GM21447 (cell line): Measurements from ENCODE around the gene SPINK13.
"Not testable (repeated sequence)": the region's sequence is repeated elsewhere in the genome, so short reads cannot be mapped to it uniquely, and the experiment has no call there.

Source experiments
- ATAC-seq: cut with Tn5 transposase; IDR thresholded peaks from one replicate; pipeline ENCODE4 v1.9.1; 2021; ENCODE audit not compliant: unreplicated experiment

SPINK13 gene, protein sequence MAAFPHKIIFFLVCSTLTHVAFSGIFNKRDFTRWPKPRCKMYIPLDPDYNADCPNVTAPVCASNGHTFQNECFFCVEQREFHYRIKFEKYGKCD

DNA sequence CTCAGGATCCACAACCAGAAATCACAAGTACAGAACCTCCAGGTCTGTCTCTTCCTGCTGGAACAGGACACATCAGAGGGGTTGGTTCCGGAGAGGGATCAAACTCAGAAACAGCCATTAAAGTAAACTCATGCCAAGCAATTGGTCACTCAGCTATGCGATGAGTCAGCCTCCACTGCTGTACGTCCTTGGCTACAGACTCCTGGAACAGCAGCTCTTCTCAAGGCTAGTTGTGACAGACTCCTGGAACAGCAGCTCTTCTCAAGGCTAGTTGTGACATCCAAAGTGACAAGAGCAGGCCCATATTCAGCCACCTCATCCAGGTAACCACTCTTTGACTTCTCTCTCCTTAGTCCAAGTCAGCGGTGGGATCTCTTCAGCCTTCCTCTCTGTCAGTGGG lies at the start of gene SPINK13:
TSS of gene SPINK13 (plus strand) at position 229 of the 400 bp plus-strand sequence. CDS start 1,279 bp downstream, outside the sequence.
- no peak for ATAC-seq

DNA sequence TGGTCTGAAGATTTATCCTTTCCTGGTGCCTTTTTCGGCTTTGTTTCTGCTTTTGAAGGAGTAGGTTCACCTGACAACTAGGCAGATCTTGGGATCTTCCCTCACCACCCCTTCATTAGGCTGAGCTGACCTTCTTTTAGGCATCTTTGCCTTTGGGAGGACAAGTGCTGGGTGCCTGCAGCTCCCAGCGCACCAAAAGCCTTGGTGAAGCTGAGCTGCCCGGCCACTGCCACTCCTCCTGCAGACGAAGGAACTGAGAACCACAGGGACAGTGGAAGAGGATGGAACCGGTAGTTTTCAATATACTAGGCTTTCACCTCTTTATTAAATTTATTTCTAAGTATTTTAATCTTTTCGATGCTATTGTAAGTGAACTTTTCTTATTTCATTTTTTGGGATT lies 47.1 kb upstream of the SPINK13 start:
- ATAC-seq, result no peak

DNA sequence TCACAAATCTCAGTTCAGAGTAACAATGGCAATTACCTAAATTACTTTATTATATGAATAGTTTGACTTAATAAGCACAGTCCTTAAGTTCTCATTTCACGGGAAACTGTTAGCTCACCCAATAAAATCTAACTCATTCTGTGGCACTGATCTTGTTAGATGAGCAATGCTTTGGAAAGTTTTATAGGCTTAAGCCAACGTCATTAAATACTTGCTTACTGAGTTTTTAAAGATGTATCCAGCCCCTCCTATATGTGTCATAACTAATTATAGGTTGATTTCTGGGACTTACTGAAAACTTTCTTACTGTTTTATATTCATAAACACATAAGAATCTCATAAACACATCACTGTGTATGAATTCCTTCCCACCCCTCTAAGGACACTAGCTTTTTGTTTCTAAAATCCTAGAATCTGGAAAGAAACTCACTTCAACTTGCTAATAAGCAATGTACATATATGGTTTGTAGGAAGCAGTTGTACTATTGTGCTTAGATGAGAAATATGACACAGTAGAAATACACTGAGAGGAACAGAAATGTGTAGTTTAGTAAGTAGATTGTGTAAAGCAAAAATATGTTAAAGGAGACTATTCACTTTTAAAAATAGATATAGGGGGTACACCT lies 44.4 kb upstream of the SPINK13 start:
- no peak for ATAC-seq

DNA sequence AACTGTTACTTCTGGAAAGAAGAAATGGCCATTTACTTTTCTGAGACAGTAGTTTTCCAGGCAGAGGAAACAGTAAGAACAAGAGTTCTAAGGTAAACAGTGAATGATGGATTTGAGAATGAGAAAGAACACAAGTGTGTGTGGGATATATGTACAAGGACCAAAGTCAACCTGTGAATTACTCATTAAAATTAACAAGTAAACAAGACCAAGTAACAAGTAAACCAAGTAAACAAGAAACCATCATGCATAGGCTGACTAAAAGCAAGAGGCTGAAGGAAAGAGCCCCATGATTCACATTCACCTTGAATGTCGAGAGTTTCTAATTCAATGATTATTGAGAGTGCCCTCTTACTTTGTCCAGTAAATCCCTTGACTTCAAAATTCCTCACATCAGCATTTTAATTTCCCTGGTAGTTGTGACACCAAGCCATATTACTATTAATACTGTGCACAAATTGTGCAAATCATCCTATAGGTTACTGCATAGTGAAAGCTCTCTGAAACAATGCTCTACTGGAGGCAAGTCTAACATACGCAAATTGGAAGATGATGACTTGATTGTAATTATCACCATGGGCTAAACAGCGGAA lies 40.1 kb upstream of the SPINK13 start:
- no peak for ATAC-seq

DNA sequence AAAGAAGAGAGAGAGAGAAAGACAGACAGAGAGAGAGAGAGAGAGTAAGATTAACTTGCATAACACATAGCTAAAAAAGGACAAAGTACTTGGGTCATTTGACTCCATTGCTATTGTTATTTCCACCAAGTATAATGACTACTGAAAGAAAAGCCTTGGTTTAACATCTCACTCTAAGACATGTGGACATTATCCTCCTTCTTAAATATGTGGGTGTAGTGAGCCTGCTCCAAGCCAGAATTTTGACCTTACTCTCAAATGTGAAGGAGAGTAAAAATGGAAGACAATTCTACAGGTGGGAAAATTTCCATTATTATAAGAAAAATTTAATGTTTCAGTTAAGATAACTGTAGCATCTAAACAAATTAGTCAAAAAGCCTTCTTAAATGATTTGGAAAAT lies 38.8 kb upstream of the SPINK13 start:
- no peak for ATAC-seq

DNA sequence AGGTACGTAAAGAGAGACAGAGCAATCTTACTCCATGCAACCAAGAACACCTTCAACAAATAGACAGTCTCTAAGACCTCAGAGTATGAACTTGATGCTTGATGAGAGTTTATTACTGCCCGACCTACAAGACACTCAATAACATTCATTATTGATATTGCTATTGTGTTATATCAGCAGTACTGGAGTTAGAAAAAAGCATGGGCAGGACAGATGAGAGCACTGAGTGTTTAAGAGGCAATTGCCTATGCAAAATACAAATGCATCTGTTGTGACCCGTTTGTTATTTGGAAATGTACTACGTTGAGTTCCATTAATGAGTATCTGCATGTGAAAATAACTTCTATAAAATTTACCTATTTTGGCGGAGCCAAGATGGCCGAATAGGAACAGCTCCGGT lies 38.4 kb upstream of the SPINK13 start:
- no peak for ATAC-seq

DNA sequence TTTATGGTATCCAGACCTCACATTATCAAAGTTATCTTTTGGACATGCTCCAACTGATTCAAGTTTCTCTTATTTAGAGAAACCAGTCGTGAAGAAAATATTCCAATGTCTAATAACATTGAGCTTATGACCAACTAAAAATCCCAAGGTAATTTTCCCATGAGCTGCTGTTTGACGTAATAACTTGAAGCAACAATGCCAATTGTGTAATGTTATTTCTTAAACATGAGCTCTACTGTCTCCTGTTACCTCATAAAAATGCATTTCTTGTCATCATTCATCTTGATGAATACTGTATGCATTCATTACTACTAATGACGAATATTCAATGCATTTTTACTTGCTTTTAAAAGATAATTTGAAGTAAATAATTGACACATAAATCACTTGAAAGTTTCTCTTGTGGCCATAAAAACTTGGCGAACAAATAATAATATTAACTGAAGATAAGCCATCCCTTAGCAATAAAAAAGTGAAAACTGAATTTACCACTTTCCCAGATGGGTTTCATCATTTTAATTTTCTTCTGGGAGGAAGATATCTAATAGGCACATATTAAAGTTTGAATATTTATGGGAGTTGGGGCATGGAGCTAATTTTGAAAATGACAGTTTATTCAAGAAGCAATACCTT lies 30.7 kb upstream of the SPINK13 start:
- ATAC-seq, result no peak

DNA sequence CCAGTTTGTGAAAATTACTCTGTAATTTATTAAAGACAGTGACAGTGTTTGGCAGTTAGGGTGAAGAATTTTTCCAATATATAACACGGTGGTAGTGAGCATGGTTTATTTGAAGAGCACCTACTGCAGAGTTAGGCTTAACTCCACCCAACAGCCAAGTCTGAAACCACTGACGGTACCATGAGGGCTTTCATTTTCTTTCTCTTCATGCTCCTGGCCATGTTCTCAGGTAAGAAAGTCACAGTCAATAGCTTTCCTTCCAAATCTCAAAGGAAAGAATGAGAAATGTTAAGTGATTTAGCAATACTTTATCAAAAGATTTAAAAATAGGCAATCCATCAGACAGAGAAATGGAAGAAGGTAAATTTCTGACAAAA lies 30.2 kb upstream of the SPINK13 start, which contains the start of gene MARCOL:
TSS of gene MARCOL (plus strand) at position 108 of the 377 bp plus-strand sequence. CDS start at position 181, 73 bp downstream.
- no peak for ATAC-seq

DNA sequence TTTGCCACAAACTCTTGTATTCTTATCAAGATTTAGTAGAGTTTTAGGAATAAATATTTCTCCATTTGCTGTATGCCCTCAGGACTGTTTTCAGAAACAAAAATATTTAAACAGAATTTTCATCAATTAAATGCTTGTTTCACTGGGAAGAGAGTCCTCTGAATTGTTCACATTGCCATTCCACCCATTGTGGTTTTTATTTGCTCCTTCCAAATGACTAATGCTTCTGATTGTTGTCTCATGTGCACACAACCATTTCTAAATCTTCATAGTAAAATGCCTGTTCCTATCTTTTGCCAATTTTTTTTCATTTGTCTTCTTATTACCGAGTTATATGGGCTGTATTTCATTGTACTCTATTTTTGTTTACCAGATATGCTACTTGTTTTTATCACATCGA lies 19.7 kb upstream of the SPINK13 start:
- no peak for ATAC-seq

DNA sequence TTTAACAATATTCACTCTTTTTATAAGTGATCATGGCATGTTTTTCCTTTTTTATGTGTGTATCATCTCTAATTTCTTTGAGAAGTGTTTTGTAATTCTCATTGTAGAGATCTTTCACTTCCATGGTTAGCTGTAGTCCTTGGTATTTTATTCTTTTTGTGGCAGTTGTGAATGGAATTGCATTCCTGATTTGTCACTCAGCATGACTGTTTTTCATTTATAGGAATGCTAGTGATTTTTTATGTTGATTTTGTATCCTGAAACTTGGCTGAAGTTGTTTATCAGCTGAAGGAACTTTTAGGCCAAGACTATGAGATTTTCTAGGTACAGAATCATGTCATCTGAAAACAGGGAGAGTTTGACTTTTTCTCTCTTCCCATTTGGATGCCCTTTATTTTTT lies 13.1 kb upstream of the SPINK13 start:
- ATAC-seq, result no peak

DNA sequence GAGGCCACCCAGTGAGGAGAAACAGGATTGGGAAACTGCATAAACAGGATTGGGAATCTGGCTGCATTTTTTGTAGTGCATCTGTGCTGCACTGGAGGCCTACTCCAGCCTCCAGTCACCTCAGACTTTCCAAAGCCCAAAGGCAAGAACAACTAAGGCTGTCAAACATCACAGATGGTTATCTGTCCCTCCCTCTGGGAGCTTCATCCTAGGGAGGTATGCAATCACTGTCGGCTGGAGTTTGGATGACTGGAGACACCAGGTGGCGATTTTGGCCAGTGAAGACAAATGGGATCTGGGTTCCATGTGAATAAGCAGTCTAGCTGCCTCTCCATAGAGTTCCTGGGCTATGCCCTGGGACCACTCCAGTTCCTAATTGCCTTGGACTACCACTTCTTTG lies 9.3 kb upstream of the SPINK13 start:
- no peak for ATAC-seq

DNA sequence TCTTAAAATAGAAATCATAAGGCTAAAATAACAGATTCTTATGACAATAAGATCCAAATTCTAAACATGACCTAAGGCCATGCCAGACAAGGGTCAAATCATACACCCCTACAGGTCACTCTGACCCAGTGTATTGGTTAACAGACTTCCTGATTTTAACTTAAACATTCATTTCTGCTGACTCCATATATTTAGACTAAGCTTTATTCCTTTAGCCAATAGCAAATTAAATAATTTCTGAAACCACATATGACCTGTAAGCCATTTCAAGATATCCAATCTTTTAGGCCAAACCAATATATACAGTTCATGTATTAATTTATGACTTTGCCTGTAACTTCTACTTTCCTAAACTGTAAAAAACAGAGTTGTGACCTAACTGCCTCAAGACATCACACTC lies 7.4 kb upstream of the SPINK13 start:
- no peak for ATAC-seq

DNA sequence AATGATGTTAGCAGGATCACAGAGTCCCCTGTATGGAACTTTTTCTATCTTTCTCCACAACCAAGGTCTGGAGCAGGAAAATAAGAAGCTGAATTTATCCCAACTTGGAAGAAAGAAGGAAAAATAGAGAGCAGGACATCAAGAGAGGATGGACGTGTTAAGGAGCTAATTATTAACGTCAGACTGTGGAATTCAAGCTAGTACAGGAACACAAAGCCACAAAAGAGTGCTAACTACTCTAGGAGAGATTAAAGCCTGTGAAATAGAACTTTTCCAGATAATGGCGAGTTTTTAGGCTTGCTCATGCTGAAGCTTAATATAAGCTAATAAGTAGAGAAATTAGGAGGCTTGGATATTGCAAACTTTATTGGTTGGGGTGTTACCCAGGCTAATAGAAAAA lies 632 bp upstream of the SPINK13 start:
- ATAC-seq, result no peak

DNA sequence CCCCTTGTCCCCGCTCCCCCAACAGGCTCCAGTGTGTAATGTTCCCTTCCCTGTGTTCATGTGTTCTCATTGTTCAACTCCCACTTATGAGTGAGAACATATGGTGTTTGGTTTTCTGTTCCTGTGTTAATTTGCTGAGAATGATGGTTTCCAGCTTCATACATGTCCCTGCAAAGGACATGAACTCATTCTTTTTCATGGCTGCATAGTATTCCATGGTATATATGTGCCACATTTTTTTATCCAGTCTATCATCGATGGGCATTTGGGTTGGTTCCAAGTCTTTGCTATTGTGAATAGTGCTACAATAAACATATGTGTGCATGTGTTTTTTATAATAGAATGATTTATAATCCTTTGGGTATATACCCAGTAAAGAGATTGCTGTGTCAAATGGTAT lies 6.5 kb downstream of the SPINK13 start:
- ATAC-seq, result not testable (repeated sequence)

DNA sequence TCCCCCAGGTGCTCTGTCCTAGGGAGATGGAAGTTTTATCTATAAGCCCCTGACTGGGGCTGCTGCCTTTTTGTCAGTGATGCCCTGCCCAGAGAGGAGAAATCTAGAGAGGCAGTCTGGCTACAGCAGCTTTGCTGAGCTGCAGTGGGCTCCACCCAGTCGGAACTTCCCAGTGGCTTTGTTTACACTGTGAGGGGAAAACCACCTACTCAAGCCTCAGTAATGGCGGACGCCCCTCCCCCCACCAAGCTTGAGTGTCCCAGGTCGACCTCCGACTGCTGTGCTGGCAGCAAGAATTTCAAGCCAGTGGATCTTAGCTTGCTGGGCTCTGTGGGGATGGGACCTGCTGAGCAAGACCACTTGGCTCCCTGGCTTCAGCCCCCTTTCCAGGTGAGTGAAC lies 12.3 kb downstream of the SPINK13 start:
- ATAC-seq, result not testable (repeated sequence)

DNA sequence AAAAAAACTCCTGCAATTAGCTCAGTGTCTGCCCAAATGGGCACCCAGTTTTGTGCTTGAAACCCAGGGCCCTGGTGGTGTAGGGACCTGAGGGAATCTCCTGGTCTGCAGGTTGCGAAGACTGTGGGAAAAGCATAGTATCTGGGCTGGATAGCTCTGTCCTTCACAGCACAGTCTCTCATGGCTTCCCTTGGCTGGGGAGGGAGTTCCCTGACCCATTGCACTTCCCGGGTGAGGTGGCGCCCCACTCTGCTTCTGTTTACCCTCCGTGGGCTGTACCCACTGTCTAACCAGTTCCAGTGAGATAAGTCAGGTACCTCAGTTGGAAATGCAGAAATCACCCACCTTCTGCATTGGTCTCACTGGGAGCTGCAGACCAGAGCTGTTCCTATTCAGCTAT lies 12.7 kb downstream of the SPINK13 start:
- not testable (repeated sequence) for ATAC-seq

DNA sequence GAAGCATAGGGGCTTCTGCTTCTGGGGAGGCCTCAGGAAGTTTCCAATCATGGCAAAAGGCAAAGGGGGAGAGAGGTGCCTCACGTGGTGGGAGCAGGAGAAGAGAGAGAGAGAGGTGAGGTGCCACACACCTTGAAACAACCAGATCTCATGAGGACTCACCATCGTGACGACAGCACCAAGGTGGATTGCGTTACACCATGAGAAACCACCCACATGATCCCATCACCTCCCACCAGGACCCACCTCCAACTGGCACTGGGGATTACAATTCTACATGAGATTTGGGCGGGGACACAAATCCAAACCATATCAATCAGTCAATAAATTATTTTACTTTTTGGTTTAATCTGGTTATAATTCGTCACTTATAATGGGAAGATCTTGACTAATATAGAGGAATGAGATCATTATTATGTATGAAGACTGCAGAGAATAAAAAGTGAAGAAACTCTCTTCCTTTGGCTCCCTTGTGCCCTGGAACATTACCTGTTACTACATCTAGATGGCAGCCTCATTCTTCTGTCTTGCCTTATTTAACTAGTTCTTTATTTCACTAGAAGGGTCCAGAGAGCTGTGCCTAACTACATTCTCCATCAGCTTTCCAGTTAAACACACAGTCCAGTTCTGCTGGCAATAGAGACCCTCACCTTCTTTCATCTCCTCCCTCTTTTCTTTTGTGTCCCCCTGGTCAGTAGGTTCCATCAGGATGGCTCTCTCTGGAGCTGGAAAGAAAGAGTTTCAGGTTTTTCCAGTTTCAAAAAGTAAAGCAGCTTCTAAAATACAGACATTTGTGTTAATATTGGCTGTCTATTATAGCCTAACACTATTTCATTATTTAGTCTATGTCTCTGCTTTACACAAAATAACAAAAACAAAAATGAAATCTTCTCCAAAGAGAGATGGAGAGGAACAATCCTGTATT lies 21.9 kb downstream of the SPINK13 start:
- ATAC-seq, result no peak

DNA sequence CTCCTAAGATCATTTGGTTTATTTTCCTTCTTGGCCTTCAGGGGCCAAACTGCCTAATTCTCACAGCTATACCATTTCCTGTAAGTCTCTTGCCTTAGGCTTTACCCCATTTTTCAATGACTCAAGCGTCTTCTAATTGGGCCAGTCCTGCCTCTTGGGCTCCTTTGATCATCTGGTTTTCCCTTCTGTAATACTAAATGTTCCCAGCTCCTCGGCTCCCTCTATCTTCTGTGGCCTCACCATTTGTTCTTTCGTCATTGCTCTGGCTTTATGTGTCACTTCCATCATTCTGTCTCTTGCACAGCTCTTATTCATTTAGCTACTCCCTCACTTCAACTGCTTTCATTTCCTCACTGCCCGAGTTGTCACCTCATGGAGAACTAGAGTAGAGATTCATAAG lies 29.1 kb downstream of the SPINK13 start:
- no peak for ATAC-seq

DNA sequence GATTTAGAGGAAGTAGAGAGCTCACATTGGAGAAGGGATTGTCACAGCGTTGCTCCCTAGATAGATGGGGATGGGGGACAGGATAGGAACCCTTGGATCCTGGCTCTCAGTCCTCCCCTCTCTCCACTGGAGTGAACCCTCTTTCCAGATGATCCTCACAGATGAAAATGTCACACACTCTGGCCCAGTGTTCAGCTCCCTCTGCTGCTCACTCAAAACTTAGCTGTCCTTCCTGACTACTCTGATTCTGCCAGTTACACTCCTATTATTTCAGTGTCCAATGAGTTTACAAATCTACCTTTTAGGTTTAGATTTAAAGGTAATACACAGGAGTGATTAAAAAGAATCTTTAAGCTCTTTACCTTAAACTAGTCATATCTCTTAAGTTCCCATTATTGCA lies 37.9 kb downstream of the SPINK13 start:
- ATAC-seq, result no peak

DNA sequence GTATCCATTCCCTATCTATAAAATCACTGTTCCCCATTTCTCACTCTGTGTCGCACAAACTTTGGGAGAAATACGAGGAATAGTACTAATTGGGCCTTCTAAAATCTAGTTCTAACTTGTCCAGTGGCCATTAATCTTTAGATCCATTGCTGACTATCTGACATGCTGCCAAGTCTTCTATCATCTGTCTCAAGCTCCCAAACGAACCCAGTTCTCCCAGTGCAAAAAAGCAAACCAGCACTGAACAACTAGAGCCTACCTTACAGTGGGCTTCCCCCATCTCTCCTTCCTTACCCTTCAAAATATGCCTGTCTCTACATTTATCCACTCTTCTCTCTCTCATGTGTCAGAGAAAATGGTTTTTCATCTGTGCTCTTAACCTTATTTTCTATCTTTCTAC lies 40.4 kb downstream of the SPINK13 start:
- no peak for ATAC-seq

DNA sequence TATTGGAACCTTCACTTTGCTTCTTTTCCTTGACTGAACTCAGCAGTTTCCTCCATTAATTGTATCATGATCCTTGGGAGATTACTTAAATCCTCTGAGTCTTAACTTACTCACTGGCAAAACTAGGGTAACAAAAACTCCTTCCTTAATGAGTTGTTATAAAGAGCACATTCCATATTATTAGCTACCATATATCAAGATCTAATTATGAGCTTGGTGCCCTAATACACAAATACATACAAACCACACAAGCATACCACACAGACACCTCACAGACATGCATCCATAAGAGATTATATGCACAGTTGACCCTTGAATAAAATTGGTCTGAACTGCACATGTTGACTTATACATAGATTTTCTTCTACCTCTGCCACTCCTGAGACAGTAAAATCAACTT lies 41.2 kb downstream of the SPINK13 start:
- no peak for ATAC-seq
